HG02571 (cell line): ENCODE results near the gene CLTCL1.

Source experiments
- ATAC-seq: cut with Tn5 transposase; IDR thresholded peaks from one replicate; pipeline ENCODE4 v1.9.1; 2021; ENCODE audit warnings: mild to moderate bottlenecking, moderate library complexity; ENCODE audit not compliant: unreplicated experiment

Gene CLTCL1

DNA sequence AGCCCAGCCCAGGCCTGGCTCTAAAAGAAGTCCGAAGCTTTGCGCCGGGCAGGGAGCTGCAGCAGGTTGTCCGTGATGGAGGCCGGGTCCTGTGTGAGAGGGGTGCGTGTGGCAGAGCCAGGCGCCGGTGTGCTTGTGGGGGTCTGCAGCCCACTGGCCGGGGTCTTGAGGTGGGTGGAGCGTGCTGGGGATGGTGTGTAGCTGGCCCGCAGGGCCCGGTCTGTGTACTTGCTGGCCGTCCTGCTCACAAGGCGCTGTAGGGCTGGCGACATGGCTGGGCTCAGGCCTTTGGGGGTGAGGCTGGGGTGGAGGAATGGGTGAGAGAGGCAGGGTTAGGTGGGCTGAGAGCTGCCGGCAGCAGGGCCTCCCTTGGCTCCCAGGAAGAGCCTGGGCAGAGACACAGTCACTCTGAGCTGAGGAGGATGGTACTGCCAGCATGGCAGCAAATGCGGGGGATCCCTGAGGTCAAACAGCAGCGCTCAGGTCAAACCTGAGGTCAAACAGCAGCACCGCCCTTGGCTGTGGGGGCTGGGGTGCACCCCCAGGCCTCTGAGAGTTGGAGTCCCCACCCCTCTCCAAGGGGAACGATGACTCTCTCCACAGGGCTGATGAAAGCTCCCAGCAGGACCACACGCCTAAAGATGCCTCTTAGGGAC is 157.2 kb downstream of the CLTCL1 start:
- no peak for ATAC-seq

DNA sequence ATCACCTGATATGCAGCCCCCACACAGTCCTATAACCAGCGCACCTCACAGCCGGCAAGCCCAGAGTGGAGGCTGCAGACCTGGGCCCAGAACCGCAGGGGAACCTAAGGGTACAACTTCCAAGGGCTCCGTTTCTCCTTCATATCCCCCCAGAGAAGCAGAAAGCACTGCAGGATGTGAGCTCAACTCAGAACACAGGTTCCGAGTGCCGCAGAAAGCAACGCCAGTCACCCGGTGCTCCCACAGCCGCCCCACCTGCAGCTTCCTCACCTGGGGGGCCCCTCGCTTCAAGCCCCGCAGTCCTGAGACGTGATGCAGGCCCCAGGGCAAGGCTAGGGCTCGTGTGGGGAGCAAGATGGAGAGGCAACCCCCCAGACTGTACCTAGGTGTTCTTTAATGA is 158.0 kb downstream of the CLTCL1 start:
- no peak for ATAC-seq

GRCh38 chr22:19132693-19133400 is 158.7 kb downstream of the CLTCL1 start:
- ATAC-seq, result no peak

GRCh38 chr22:19132153-19132552 is 159.4 kb downstream of the CLTCL1 start:
- no peak for ATAC-seq

DNA sequence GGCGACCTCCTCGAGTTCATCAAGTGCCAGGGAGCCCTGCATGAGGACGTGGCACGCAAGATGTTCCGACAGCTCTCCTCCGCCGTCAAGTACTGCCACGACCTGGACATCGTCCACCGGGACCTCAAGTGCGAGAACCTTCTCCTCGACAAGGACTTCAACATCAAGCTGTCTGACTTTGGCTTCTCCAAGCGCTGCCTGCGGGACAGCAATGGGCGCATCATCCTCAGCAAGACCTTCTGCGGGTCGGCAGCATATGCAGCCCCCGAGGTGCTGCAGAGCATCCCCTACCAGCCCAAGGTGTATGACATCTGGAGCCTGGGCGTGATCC is 159.9 kb downstream of the CLTCL1 start:
- ATAC-seq, result no peak

DNA sequence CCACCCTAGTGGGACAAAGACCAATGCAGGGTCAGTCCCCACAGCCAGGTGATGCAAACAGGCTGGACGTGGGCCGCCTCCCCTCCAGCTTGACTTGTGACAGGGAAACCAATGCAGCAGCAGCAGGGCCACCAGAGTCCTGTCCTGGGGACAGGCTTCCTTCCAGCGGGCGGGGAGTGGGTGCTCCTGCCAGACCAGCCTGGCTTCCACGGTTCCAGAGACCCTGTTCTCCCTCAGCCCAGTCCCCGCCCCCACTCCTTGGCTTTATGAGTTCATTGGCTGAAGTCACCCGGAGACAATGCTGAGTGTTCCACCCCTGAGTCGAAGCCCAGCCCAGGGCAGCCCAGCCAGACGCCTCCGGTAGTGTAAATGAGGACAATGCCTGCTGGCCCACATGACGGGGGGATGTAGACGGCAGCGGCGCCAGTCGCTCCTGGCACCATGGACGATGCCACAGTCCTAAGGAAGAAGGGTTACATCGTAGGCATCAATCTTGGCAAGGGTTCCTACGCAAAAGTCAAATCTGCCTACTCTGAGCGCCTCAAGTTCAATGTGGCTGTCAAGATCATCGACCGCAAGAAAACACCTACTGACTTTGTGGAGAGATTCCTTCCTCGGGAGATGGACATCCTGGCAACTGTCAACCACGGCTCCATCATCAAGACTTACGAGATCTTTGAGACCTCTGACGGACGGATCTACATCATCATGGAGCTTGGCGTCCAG is 160.4 kb downstream of the CLTCL1 start, which contains the start of gene TSSK2:
TSS of gene TSSK2 (plus strand) at position 350 of the 726 bp plus-strand sequence. CDS start at position 442, 92 bp downstream.
- no peak for ATAC-seq

GRCh38 chr22:19129871-19130270 is 161.6 kb downstream of the CLTCL1 start:
- no peak for ATAC-seq
